T-helper 1 cell (primary cell): ENCODE data around the gene PRKCD.
"Not testable (repeated sequence)": the region's sequence is repeated elsewhere in the genome, so short reads cannot be mapped to it uniquely, and the experiment has no call there.

ENCODE experiments used
- DNase-seq, 5 donors: peaks; one replicate each; pipeline ENCODE4 v3.0.0-alpha.2; 2012 to 2020

PRKCD gene

GRCh38 chr3:53140847-53141845, 19.9 kb upstream of the PRKCD start:
- no peak for DNase-seq

- no peak for DNase-seq
Measured at GRCh38 chr3:53142986-53143385, 18.0 kb upstream of the PRKCD start.

GRCh38 chr3:53144446-53144845, 16.6 kb upstream of the PRKCD start:
- no peak for DNase-seq

GRCh38 chr3:53144862-53145712, 15.9 kb upstream of the PRKCD start:
- DNase-seq, result no peak

GRCh38 chr3:53145713-53146080, 15.3 kb upstream of the PRKCD start:
- DNase-seq, result no peak

- DNase-seq, result no peak
Measured at GRCh38 chr3:53146319-53146891, 14.6 kb upstream of the PRKCD start.

- no peak for DNase-seq
Measured at GRCh38 chr3:53147151-53147902, 13.7 kb upstream of the PRKCD start.

GRCh38 chr3:53147903-53148400, 13.1 kb upstream of the PRKCD start:
- no peak for DNase-seq

GRCh38 chr3:53149006-53149690, 11.9 kb upstream of the PRKCD start:
- no peak for DNase-seq

GRCh38 chr3:53149699-53150098, 11.3 kb upstream of the PRKCD start:
- DNase-seq, result no peak

- DNase-seq, result no peak
Measured at GRCh38 chr3:53150247-53151085, 10.5 kb upstream of the PRKCD start.

GRCh38 chr3:53151086-53151438, 9.9 kb upstream of the PRKCD start:
- DNase-seq, result not testable (repeated sequence)

- no peak for DNase-seq
Measured at GRCh38 chr3:53151465-53151864, 9.5 kb upstream of the PRKCD start.

GRCh38 chr3:53151870-53152660, 8.9 kb upstream of the PRKCD start:
- no peak for DNase-seq

- no peak for DNase-seq
Measured at GRCh38 chr3:53153264-53153823, 7.7 kb upstream of the PRKCD start.

- no peak for DNase-seq
Measured at GRCh38 chr3:53153980-53154379, 7.0 kb upstream of the PRKCD start.

GRCh38 chr3:53154881-53155285, 6.1 kb upstream of the PRKCD start:
- DNase-seq, result no peak

- no peak for DNase-seq
Measured at GRCh38 chr3:53155760-53156159, 5.2 kb upstream of the PRKCD start.

- DNase-seq, result no peak
Measured at GRCh38 chr3:53156368-53156834, 4.6 kb upstream of the PRKCD start.
